ENCODE data around the gene SLC39A11.

- TF ChIP-seq, protein P1, sequence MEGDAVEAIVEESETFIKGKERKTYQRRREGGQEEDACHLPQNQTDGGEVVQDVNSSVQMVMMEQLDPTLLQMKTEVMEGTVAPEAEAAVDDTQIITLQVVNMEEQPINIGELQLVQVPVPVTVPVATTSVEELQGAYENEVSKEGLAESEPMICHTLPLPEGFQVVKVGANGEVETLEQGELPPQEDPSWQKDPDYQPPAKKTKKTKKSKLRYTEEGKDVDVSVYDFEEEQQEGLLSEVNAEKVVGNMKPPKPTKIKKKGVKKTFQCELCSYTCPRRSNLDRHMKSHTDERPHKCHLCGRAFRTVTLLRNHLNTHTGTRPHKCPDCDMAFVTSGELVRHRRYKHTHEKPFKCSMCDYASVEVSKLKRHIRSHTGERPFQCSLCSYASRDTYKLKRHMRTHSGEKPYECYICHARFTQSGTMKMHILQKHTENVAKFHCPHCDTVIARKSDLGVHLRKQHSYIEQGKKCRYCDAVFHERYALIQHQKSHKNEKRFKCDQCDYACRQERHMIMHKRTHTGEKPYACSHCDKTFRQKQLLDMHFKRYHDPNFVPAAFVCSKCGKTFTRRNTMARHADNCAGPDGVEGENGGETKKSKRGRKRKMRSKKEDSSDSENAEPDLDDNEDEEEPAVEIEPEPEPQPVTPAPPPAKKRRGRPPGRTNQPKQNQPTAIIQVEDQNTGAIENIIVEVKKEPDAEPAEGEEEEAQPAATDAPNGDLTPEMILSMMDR (IDR thresholded peaks at IDR 0.05; ENCODE audit: insufficient read depth, low read depth, low read length) = no peak
- no peak for TF ChIP-seq EZH2 (IDR thresholded peaks at IDR 0.05; ENCODE audit: insufficient read depth, low read length)
Observed at GRCh38 chr17:72989074-72989610, 103.3 kb downstream of the SLC39A11 start.

Data from astrocyte (in vitro differentiated cells and primary cell).